HepG2 (cell line): ENCODE results near the gene NAALADL1. TPM values are rescaled to one million over a fixed set of nuclear protein-coding genes. Genes with fewer than 3 reads are reported as not detected.

ENCODE experiments used
- CBX5 ChIP-seq: sonication (generic); formaldehyde crosslinking; IDR thresholded peaks from 2 replicates; pipeline ENCODE4 v1.4.0; 2020; ENCODE audit warnings: missing genetic modification reagents, borderline replicate concordance
- ESRRA ChIP-seq: sonication (generic); formaldehyde crosslinking; IDR thresholded peaks from 2 replicates; pipeline ENCODE4 v1.5.1; 2020; ENCODE audit warnings: mild to moderate bottlenecking, low read depth, missing genetic modification reagents
- ETV6 ChIP-seq: sonication (generic); formaldehyde crosslinking; conservative IDR thresholded peaks from 2 replicates; pipeline ENCODE4 v1.4.0; 2020; ENCODE audit warnings: missing genetic modification reagents
- GFI1 ChIP-seq: sonication (generic); formaldehyde crosslinking; IDR thresholded peaks from 2 replicates; pipeline ENCODE4 v1.5.0; 2020; ENCODE audit warnings: missing genetic modification reagents, mild to moderate bottlenecking, borderline replicate concordance
- MAZ ChIP-seq, 2 experiments: sonication (generic) in 1 of 2; formaldehyde crosslinking in 1 of 2; IDR thresholded peaks; 2 replicates each; pipeline versions ENCODE4 v1.5.0 to v1.6.1; 2012 to 2020; ENCODE audit warnings: low read depth in 2 of 2, mild to moderate bottlenecking in 2 of 2, borderline replicate concordance in 1 of 2, improper control_type of control experiment in 1 of 2, low read length in 1 of 2, missing genetic modification reagents in 1 of 2, moderate library complexity in 1 of 2
- MED1 ChIP-seq: sonication (generic); formaldehyde crosslinking; IDR thresholded peaks from 2 replicates; pipeline ENCODE4 v1.4.0; 2020; ENCODE audit warnings: missing genetic modification reagents
- MTA1 ChIP-seq: sonication (generic); formaldehyde crosslinking; IDR thresholded peaks from 2 replicates; pipeline ENCODE4 v1.4.0; 2020; ENCODE audit warnings: missing genetic modification reagents, mild to moderate bottlenecking, borderline replicate concordance
- NKX3-1 ChIP-seq: sonication (generic); formaldehyde crosslinking; IDR thresholded peaks from 2 replicates; pipeline ENCODE4 v1.5.0; 2020; ENCODE audit warnings: missing genetic modification reagents
- NR2C2 ChIP-seq: sonication (generic); formaldehyde crosslinking; IDR thresholded peaks from 2 replicates; pipeline ENCODE4 v1.4.0; 2020; ENCODE audit warnings: missing genetic modification reagents, mild to moderate bottlenecking, moderate library complexity, borderline replicate concordance
- PHF5A ChIP-seq: IDR thresholded peaks from one replicate; pipeline ENCODE4 v1.6.1; 2018; ENCODE audit warnings: low read depth, missing genetic modification reagents; ENCODE audit not compliant: unreplicated experiment
- RAD51 ChIP-seq: fragments of 450-650 bp; IDR thresholded peaks from 2 replicates; pipeline ENCODE4 v1.6.1; 2016; ENCODE audit warnings: borderline replicate concordance
- RXRA ChIP-seq: sonication (generic); formaldehyde crosslinking; IDR thresholded peaks from 2 replicates; pipeline ENCODE4 v1.5.1; 2020; ENCODE audit warnings: missing genetic modification reagents
- SALL1 ChIP-seq: sonication (generic); formaldehyde crosslinking; IDR thresholded peaks from 2 replicates; pipeline ENCODE4 v1.8.0; 2022; ENCODE audit warnings: mild to moderate bottlenecking, missing genetic modification reagents
- SIN3A ChIP-seq: IDR thresholded peaks from 2 replicates; pipeline ENCODE4 v1.6.1; 2011; ENCODE audit warnings: low read depth, mild to moderate bottlenecking, control low read depth, low read length, borderline replicate concordance
- SRSF9 ChIP-seq: fragments of 200-400 bp; formaldehyde crosslinking; IDR thresholded peaks from 2 replicates; pipeline ENCODE4 v1.6.1; 2018; ENCODE audit warnings: borderline replicate concordance, mild to moderate bottlenecking, low read depth, low read length; ENCODE audit not compliant: insufficient read depth, poor library complexity, severe bottlenecking
- SRY ChIP-seq: sonication (generic); formaldehyde crosslinking; IDR thresholded peaks from 2 replicates; pipeline ENCODE4 v1.8.0; 2022; ENCODE audit warnings: mild to moderate bottlenecking, missing genetic modification reagents
- ZKSCAN1 ChIP-seq: fragments of 150-350 bp; IDR thresholded peaks from 2 replicates; pipeline ENCODE4 v1.6.1; 2014; ENCODE audit warnings: low read length
- ZNF564 ChIP-seq: sonication (generic); formaldehyde crosslinking; IDR thresholded peaks from 2 replicates; pipeline ENCODE4 v1.8.1; 2023; ENCODE audit warnings: mild to moderate bottlenecking, missing genetic modification reagents
- polyA plus RNA-seq, 8 experiments: library from polyadenylated mRNA; depleted of rRNA in 3 of 8; stranded (reverse) in 7 of 8; unstranded in 1 of 8; fragments of >200 nt; fragmentation: Illumina TruSeq in 4 of 8; extraction: Trizol in 4 of 8; gene quantifications; 2 replicates each; pipeline versions ENCODE4 v1.2.1 to v1.2.3, GENCODE V29; 2011 to 2016; ENCODE audit warnings: low read depth in 4 of 8, missing spikeins in 1 of 8, mixed read lengths in 1 of 8; ENCODE audit not compliant: insufficient read depth in 1 of 8
- total RNA-seq, 5 experiments: library from RNA; depleted of rRNA; stranded (reverse); fragments of >200 nt; fragmentation: Illumina TruSeq; extraction: Trizol; gene quantifications; 2 replicates each; pipeline ENCODE4 v1.2.3, GENCODE V29; 2016; ENCODE audit warnings: low read depth in 1 of 5
- TF ChIP-seq, protein P1 (sequence below): sonication (generic); formaldehyde crosslinking; IDR thresholded peaks from 2 replicates; pipeline ENCODE4 v1.4.0; 2020; ENCODE audit warnings: missing genetic modification reagents
- TF ChIP-seq, protein P2 (sequence below): sonication (generic); formaldehyde crosslinking; IDR thresholded peaks from 2 replicates; pipeline ENCODE4 v1.4.0; 2020; ENCODE audit warnings: missing genetic modification reagents
- TF ChIP-seq, protein P3 (sequence below): sonication (generic); formaldehyde crosslinking; IDR thresholded peaks from 2 replicates; pipeline ENCODE4 v1.9.0; 2021; ENCODE audit warnings: missing genetic modification reagents, mild to moderate bottlenecking, borderline replicate concordance
- TF ChIP-seq, protein P4 (sequence below): sonication (generic); formaldehyde crosslinking; IDR thresholded peaks from 2 replicates; pipeline ENCODE4 v1.4.0; 2020; ENCODE audit warnings: low read depth, mild to moderate bottlenecking, missing genetic modification reagents

Gene NAALADL1
- total and polyA plus RNA-seq, 2 of the 13 experiments (the other 11 are each of a cell fraction or from before 2014, with no cell fraction given) = 9.3 to 33.9 TPM

DNA sequence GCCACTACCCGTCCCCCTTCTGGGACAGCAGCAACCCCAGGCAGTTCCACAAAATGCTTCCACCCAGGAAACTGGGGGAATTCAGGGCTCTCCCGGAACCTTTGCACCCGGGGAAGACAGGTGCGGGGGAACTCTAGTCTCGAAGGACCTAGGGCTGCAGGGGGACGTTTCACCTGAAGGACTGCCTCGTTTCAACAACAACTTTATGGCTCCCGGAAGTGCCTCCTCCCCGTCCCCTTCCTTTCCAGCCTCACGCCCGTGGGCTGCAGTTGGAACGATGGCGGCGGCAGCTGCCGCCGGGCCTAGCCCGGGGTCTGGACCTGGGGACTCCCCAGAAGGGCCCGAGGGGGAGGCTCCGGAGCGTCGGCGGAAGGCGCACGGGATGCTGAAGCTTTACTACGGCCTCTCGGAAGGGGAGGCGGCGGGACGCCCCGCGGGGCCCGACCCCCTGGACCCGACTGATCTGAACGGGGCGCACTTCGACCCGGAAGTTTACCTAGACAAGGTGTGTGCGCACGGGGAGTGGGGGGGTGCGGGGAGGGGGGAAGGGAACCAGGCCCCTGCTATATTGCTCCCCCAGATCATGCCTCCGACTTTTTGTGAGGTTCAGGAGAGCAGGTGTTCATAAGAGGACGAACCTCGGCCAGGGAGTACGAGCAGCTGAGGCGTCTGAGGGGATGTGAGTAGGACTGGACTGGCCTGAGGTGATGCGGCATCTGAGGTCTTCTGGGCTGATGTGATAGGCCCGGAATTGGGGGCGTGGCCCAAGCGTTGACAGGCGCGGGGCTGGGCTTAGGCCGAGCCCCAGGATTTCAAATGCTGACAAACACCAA, 37.8 kb upstream of the NAALADL1 start, which contains the start of gene VPS51 (continued):
- TF ChIP-seq, protein P1, sequence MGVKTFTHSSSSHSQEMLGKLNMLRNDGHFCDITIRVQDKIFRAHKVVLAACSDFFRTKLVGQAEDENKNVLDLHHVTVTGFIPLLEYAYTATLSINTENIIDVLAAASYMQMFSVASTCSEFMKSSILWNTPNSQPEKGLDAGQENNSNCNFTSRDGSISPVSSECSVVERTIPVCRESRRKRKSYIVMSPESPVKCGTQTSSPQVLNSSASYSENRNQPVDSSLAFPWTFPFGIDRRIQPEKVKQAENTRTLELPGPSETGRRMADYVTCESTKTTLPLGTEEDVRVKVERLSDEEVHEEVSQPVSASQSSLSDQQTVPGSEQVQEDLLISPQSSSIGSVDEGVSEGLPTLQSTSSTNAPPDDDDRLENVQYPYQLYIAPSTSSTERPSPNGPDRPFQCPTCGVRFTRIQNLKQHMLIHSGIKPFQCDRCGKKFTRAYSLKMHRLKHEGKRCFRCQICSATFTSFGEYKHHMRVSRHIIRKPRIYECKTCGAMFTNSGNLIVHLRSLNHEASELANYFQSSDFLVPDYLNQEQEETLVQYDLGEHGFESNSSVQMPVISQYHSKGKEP = no peak; the same call in 1 of the 2 replicates
- TF ChIP-seq RXRA (CRISPR knock-in tag) (peak; percentile 63), MAZ (IDR thresholded peaks at IDR 0.05; ENCODE audit: borderline replicate concordance, low read depth, low read length) (peak; percentile 97), MAZ (CRISPR knock-in tag; IDR thresholded peaks at IDR 0.05; ENCODE audit: low read depth) (peak; percentile 92), NR2C2 (peak; percentile 99), PHF5A (CRISPR knock-in tag) (peak; percentile 73), RAD51 (no peak), SIN3A (peak; percentile 94), SALL1 (CRISPR knock-in tag) (peak; percentile 74), GFI1 (CRISPR knock-in tag) (peak; percentile 65), SRY (CRISPR knock-in tag) (peak; percentile 71; the same call in 1 of the 2 replicates), MED1 (peak; percentile 82), ESRRA (CRISPR knock-in tag) (peak; percentile 81), ETV6 (peak; percentile 52; the same call in 1 of the 2 replicates), MTA1 (CRISPR knock-in tag) (0 out of 2 replicates have a peak, but pooled peaks have one; percentile 19), SRSF9 (no peak), CBX5 (CRISPR knock-in tag) (peak; percentile 82; the same call in 1 of the 2 replicates), ZKSCAN1 (peak; percentile 94), ZNF564 (CRISPR knock-in tag) (0 out of 2 replicates have a peak, but pooled peaks have one; percentile 50), NKX3-1 (peak; percentile 65)
- TF ChIP-seq, protein P2, sequence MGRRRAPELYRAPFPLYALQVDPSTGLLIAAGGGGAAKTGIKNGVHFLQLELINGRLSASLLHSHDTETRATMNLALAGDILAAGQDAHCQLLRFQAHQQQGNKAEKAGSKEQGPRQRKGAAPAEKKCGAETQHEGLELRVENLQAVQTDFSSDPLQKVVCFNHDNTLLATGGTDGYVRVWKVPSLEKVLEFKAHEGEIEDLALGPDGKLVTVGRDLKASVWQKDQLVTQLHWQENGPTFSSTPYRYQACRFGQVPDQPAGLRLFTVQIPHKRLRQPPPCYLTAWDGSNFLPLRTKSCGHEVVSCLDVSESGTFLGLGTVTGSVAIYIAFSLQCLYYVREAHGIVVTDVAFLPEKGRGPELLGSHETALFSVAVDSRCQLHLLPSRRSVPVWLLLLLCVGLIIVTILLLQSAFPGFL (CRISPR knock-in tag) = no peak
- TF ChIP-seq, protein P3, sequence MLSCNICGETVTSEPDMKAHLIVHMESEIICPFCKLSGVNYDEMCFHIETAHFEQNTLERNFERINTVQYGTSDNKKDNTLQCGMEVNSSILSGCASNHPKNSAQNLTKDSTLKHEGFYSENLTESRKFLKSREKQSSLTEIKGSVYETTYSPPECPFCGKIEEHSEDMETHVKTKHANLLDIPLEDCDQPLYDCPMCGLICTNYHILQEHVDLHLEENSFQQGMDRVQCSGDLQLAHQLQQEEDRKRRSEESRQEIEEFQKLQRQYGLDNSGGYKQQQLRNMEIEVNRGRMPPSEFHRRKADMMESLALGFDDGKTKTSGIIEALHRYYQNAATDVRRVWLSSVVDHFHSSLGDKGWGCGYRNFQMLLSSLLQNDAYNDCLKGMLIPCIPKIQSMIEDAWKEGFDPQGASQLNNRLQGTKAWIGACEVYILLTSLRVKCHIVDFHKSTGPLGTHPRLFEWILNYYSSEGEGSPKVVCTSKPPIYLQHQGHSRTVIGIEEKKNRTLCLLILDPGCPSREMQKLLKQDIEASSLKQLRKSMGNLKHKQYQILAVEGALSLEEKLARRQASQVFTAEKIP (CRISPR knock-in tag) = no peak
- TF ChIP-seq, protein P4, sequence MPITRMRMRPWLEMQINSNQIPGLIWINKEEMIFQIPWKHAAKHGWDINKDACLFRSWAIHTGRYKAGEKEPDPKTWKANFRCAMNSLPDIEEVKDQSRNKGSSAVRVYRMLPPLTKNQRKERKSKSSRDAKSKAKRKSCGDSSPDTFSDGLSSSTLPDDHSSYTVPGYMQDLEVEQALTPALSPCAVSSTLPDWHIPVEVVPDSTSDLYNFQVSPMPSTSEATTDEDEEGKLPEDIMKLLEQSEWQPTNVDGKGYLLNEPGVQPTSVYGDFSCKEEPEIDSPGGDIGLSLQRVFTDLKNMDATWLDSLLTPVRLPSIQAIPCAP (CRISPR knock-in tag) = no peak
